ENCODE measurements around the gene SYT17. TPM values are rescaled to one million over a fixed set of nuclear protein-coding genes. Genes with fewer than 3 reads are reported as not detected.

SYT17 gene
- total and polyA plus RNA-seq, 3 donors from 2014 or later: 0.75 to 3.7 (median 3.1) TPM

- no peaks in the 10 kb centered on the region for H3K4me1 ChIP-seq
- TF ChIP-seq POLR2A (IDR thresholded peaks at IDR 0.05) (no peak), CTCF (IDR thresholded peaks at IDR 0.05) (no peak)
- H3K27me3 ChIP-seq: no peaks in the 10 kb centered on the region
- WGBS, 2 donors: 58 to 67% methylated on average over 2 of the region's 2 CpGs
- intact Hi-C loops (cut with DNase I; ENCODE audit: low total_unique reads): no loop called here
- no peak for DNase-seq
- H3K9me3 ChIP-seq: no peaks in the 10 kb centered on the region
- no peak overlapping the region for H3K4me3 ChIP-seq
- H3K36me3 ChIP-seq (ENCODE audit: low read depth, missing control alignments): no peaks in the 10 kb centered on the region
- H3K27ac ChIP-seq: no peak overlapping the region
Measured at GRCh38 chr16:19227643-19228042, 59.6 kb downstream of the SYT17 start.

GRCh38 chr16:19228052-19228451, 60.0 kb downstream of the SYT17 start:
- Histone ChIP-seq H3K4me3 (no peak overlapping the region), H3K27me3 (no peaks in the 10 kb centered on the region), H3K9me3 (no peaks in the 10 kb centered on the region), H3K36me3 (ENCODE audit: low read depth, missing control alignments) (no peaks in the 10 kb centered on the region), H3K4me1 (no peaks in the 10 kb centered on the region), H3K27ac (no peak overlapping the region)
- no peak for DNase-seq
- intact Hi-C loops (cut with DNase I; ENCODE audit: low total_unique reads): no loop called here
- 62 to 65% methylated on average over 4 of the region's 4 CpGs for WGBS, 2 donors
- TF ChIP-seq CTCF (IDR thresholded peaks at IDR 0.05) (no peak), POLR2A (IDR thresholded peaks at IDR 0.05) (no peak)

- no peaks in the 10 kb centered on the region for H3K4me1 ChIP-seq
- H3K4me3 ChIP-seq: no peak overlapping the region
- no peaks in the 10 kb centered on the region for H3K9me3 ChIP-seq
- intact Hi-C loops (cut with DNase I; ENCODE audit: low total_unique reads): no loop called here
- H3K27ac ChIP-seq: no peak overlapping the region
- no peak for DNase-seq
- WGBS, 2 donors: 64 to 75% methylated on average over 3 of the region's 3 CpGs
- H3K36me3 ChIP-seq (ENCODE audit: low read depth, missing control alignments): no peaks in the 10 kb centered on the region
- TF ChIP-seq CTCF (IDR thresholded peaks at IDR 0.05) (no peak), POLR2A (IDR thresholded peaks at IDR 0.05) (no peak)
- H3K27me3 ChIP-seq: no peaks in the 10 kb centered on the region
Measured at GRCh38 chr16:19228575-19228974, 60.5 kb downstream of the SYT17 start.

- intact Hi-C loops (cut with DNase I; ENCODE audit: low total_unique reads): no loop called here
- Histone ChIP-seq H3K36me3 (ENCODE audit: low read depth, missing control alignments) (no peaks in the 10 kb centered on the region), H3K27me3 (no peaks in the 10 kb centered on the region), H3K9me3 (no peaks in the 10 kb centered on the region), H3K4me3 (no peak overlapping the region), H3K4me1 (no peaks in the 10 kb centered on the region), H3K27ac (no peak overlapping the region)
- TF ChIP-seq POLR2A (IDR thresholded peaks at IDR 0.05): no peak
- no peak for TF ChIP-seq CTCF (IDR thresholded peaks at IDR 0.05)
- 85 to 88% methylated on average over 3 of the region's 3 CpGs for WGBS, 2 donors
- no peak for DNase-seq
Measured at GRCh38 chr16:19230575-19230974, 62.5 kb downstream of the SYT17 start.

- Histone ChIP-seq H3K4me3 (no peak overlapping the region), H3K4me1 (no peaks in the 10 kb centered on the region), H3K27ac (no peak overlapping the region), H3K27me3 (no peaks in the 10 kb centered on the region), H3K36me3 (ENCODE audit: low read depth, missing control alignments) (no peaks in the 10 kb centered on the region), H3K9me3 (no peaks in the 10 kb centered on the region)
- no peak for TF ChIP-seq CTCF (IDR thresholded peaks at IDR 0.05)
- no peak for TF ChIP-seq POLR2A (IDR thresholded peaks at IDR 0.05)
- 66 to 72% methylated on average over 8 of the region's 8 CpGs for WGBS, 2 donors
- intact Hi-C loops (cut with DNase I; ENCODE audit: low total_unique reads): no loop called here
- no peak for DNase-seq
Measured at GRCh38 chr16:19231881-19232280, 63.8 kb downstream of the SYT17 start.

Measured in testis (tissue), 3 donors.